Coronary artery (tissue), 2 donors: ENCODE data around the gene ATOSB.
A peak's percentile ranks its signal among the peaks of the same experiment; 100 is the strongest.

ENCODE experiments used
- DNase-seq: peaks from one replicate; pipeline ENCODE4 v3.0.0-alpha.2; 2017; ENCODE audit warnings: low spot score
- H3K27ac ChIP-seq, 2 donors: fragments of 200-600 bp; sonication (generic); one replicate each; pipeline ENCODE4 v1.5.1; 2016 to 2019
- H3K4me3 ChIP-seq: fragments of 200-600 bp; sonication (generic); 2 replicates; pipeline ENCODE4 v1.5.1; 2016; ENCODE audit warnings: mild to moderate bottlenecking, moderate library complexity
- CTCF ChIP-seq: fragments of 200-600 bp; sonication (generic); IDR thresholded peaks from one replicate; pipeline ENCODE4 v1.5.1; 2019; ENCODE audit warnings: antibody characterized with exemption

Gene ATOSB

DNA sequence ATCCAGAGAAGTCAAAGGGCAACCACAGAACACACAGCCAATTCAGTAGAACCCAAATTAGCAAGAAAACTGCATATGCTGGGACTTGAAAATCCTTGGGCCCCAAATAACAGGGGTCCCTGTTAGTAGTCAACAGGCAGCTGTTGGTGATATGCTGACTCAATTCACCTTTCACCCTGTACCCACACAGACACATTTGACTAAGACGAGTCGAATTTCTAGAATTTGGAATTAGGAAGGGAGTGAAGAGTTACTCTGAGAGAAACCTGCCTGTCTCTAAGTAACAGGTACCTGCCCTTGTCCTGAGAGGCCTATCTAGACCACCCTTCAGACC, 42.4 kb downstream of the ATOSB start:
- Histone ChIP-seq H3K27ac (no peak overlapping the region), H3K4me3 (no peak overlapping the region)
- DNase-seq: no peak
- TF ChIP-seq CTCF: no peak

- Histone ChIP-seq H3K27ac (peak within 1 kb of the TSS; percentile 98 to 100), H3K4me3 (peak within 1 kb of the TSS; percentile 96)
- peak; percentile 99 for DNase-seq
- TF ChIP-seq CTCF: no peak
Observed at GRCh38 chr9:35072461-35073278, 43.0 kb downstream of the ATOSB start, which contains the start of gene VCP. Gene VCP (minus strand): TSS chr9:35072625. CDS start chr9:35072353, 272 bp downstream.

DNA sequence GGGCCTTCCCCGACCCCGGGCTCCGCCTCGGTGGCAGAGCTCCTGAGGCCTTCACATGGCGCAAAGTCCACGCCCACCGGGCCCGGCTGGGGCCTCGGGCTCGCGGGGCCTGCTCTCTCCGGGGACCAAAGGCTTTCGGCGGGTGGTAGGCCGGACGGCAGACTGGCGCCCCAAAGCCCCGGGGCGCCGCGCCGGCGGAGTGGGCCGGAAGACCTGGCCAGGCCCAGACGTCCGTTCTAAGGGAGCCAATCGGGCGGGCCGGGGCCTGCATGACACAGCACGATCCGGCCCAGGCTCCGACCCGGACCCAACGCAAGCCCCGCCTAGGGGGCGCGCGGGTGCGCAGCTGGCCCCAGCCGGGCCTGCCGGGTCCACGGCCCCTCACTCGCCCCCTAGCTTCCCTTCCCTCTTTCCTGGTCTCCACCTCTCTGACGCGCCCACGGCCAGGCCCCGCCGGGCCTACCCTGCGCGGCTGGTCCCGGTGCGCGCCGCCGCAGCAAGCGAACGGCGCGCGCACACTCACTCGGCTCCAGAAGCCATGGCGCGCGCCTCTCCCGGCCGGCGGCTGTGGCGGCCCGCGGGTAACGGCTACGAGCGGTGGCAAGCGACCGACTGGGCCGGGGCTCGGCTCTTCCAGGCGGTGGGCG, 43.7 kb downstream of the ATOSB start:
- Histone ChIP-seq H3K27ac (peak overlapping the region; percentile 98 to 100), H3K4me3 (peak overlapping the region; percentile 96)
- TF ChIP-seq CTCF: no peak
- DNase-seq: peak; percentile 92

GRCh38 chr9:35070823-35071813, 44.5 kb downstream of the ATOSB start:
- peak overlapping the region; percentile 96 for H3K4me3 ChIP-seq

GRCh38 chr9:35069020-35069419, 46.6 kb downstream of the ATOSB start:
- TF ChIP-seq CTCF: no peak
- DNase-seq: no peak
- no peak overlapping the region for H3K27ac ChIP-seq
- H3K4me3 ChIP-seq: no peak overlapping the region

More at GRCh38 chr9:35070823-35071813, 44.5 kb downstream of the ATOSB start:
- no peak for TF ChIP-seq CTCF
- DNase-seq: no peak
- H3K27ac ChIP-seq: peak overlapping the region; percentile 98 to 100

- Histone ChIP-seq H3K27ac (no peak overlapping the region), H3K4me3 (no peak overlapping the region)
- no peak for TF ChIP-seq CTCF
- DNase-seq: no peak
Observed at GRCh38 chr9:35067056-35067455, 48.6 kb downstream of the ATOSB start.
